GM19324 (cell line): ENCODE measurements around the gene TMEM259.

Source experiments
- ATAC-seq: cut with Tn5 transposase; IDR thresholded peaks from one replicate; pipeline ENCODE4 v1.9.1; 2021; ENCODE audit warnings: mild to moderate bottlenecking, moderate library complexity; ENCODE audit not compliant: unreplicated experiment, low FRiP score

The TMEM259 gene

GRCh38 chr19:964761-965694 is 55.9 kb downstream of the TMEM259 start:
- no peak for ATAC-seq

- ATAC-seq: no peak
Observed at GRCh38 chr19:964116-964520, 56.8 kb downstream of the TMEM259 start.

DNA sequence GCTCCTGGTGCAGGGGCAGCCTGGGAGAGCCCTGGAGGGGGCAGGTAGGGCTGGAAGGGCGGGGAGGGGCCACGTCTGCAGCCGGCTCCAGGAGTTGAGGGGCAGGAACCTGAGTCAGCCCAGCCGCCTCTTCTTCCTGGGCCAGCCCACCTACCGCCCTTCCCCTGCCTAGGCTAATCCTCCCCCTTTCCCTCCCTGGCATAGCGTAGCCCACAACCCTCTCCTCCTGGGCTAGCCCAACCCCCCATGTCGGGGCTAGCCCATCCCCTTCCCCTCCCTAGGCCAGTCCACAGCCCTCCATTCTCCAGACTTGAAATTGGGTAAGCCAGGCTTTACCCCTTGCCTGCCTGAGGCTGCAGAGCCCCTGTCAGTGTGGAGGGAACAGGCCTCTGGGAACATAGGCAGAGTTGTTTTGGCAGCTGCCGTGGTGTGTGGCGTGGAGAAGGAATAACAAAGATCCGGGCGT is 57.4 kb downstream of the TMEM259 start:
- no peak for ATAC-seq

DNA sequence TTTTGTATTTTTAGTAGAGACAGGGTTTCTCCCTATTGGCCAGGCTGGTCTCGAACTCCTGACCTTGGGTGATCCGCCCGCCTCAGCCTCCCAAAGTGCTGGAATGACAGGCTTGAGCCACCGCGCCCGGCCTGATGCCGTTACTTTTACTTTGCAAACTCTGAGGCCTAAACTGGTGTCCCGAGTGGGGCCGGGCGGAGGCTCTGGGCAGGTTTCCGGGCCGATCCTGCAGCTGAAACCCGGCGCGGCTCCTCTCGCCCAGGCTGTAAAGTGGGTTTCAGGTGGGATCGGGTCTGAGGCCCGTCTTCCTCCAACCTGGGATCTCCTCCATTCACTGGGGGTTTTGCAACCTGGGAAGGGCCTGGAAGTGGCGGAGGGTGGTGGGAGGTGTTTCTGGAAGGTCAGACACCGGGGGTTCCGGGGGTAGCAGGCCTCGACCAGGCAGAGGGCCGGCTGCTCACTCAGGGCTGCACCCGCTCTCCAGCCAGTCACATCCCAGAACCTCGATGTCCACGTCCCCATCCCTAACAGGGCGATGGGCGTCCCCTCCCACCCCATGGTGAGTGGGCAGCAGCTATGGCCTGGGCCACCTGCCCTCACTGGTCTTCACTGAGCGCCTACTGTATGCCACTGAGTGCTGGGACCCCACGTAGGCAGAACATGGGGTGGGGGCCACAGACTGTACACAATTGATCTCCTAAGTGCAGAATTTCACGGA is 58.1 kb downstream of the TMEM259 start:
- ATAC-seq: no peak

GRCh38 chr19:961866-962620 is 58.9 kb downstream of the TMEM259 start:
- ATAC-seq: no peak

GRCh38 chr19:960601-960938 is 60.4 kb downstream of the TMEM259 start:
- no peak for ATAC-seq

DNA sequence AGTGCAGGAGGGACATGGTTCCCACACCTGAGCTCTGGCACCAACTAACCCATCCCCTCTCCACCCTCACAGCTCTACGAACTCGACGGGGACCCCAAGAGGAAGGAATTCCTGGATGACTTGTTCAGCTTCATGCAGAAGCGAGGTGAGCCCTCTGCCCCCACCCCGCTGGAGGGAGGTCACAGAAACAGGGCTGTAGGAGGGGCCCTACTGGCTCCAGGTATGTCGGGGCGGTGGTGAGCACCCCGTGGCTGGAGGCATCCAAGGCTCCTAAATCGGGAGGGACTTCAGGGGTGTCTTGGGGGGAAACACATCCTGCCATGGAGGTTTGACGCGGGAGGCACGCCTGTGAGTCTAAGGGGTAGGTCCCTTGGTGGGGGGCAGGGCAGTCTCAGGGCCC is 60.9 kb downstream of the TMEM259 start:
- ATAC-seq: no peak
